Glomerular visceral epithelial cell (primary cell): ENCODE results near the gene ZCCHC7.
"Not testable (repeated sequence)": the region's sequence is repeated elsewhere in the genome, so short reads cannot be mapped to it uniquely, and the experiment has no call there.

Source experiments
- DNase-seq: peaks from one replicate; pipeline ENCODE4 v3.0.0-alpha.2; 2016; ENCODE audit errors: extremely low spot score

Gene ZCCHC7

GRCh38 chr9:37251452-37251851 lies 131.1 kb downstream of the ZCCHC7 start:
- no peak for DNase-seq

DNA sequence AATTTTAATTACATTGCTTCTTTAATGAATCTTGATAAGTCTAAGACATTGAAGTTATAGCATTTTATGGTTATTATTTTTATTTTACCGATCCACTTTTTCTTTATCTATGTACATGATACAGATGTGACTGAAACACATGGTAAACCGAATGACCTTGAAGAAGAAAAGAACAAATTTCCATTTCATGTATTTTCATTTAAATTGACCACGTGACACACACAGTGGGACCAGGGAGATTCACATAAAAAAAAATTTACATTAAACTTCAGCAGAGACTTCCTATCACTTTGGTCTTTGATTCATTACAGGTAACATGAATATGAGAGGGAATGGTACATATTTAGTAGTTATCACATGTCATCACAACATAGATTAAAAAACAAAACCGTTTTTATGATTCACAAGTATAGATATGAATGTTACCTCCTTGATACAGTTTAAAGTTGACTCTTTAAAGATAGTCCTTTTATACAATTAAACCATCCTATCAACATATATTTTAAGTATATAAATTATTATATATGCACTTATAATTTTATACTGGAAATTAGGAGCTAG lies 133.1 kb downstream of the ZCCHC7 start:
- DNase-seq, result no peak

- no peak for DNase-seq
Observed at GRCh38 chr9:37255187-37255586, 134.8 kb downstream of the ZCCHC7 start.

DNA sequence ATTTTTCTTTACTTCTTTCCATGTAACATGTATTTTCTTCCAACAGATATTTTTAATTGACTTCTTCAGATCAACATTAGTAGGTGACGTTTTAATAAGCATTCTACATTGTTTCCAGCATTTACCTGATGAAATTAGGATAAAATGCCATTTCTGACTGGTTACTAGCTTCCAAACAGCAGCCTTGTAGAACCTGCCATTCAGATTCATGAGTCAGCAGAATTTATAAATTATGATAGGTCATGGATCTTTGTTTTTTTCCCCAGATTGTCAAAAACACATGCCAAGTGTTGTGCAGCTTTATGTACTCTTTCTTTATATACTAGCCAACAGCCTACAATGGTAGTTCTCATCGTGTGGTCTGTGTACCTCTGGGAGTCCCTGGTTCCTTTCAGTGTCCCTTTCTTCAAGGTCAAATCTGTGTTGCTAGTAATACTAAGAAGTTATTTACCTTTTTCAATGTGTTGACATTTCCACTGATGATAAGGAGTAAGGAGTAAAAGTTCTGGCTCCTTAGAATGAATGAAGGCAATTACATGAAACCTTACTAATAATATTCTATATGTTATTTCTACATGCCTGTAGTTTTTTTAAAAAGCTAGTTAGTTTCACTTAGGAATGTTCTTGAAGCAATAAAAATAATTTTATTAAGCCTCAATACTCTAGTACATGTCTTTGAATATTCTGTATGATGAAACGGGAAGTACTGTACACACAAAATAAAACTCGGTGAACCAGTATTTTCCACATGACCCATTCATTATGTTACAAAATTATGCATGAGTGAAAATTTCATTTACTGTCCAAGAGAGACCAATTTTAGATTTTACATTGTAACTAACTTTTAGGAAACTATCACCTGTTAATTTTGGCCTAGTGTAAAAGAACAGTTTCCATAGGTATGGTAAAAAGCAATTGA lies 135.8 kb downstream of the ZCCHC7 start:
- no peak for DNase-seq

- no peak for DNase-seq
Observed at GRCh38 chr9:37259951-37260350, 139.6 kb downstream of the ZCCHC7 start.

- peak; percentile 12 for DNase-seq
Observed at GRCh38 chr9:37262410-37262809, 142.0 kb downstream of the ZCCHC7 start.

DNA sequence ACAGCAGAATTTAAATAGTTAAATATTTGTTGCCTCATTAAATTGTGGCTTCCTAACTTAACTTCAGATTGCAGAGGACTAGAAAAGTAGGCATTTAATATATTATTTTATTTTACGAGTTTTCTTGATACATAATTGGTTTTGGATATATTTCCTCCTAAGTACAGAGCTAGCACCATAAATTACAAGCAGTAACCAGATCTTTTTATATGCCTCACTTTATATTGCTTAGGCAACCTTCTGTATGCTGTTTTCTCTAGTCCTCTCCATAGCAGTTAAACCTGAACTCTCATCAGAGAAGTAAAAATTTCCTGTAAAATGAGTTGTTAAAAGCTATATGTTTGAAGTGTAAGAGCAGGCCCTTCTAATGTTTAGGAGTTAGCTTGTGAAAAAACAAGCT lies 144.2 kb downstream of the ZCCHC7 start:
- DNase-seq, result no peak

DNA sequence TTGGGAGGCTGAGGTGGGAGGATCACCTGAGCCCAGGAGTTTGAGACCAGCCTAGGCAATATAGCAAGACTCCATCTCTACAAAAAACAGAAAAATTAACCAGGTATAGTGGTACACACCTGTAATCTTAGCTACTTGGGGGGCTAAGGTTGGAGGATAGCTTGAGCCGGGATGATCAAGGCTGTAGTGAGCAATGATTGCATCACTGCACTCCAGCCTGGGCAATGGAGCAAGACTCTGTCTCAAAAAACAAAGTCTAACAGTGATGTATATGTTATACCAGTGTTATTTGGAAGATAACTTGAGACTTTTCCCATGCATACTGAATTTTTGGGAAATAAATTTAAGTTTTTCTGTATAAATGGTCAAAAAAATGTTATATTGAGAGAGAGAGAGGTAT lies 146.3 kb downstream of the ZCCHC7 start:
- DNase-seq, result no peak

- DNase-seq, result no peak
Observed at GRCh38 chr9:37269221-37269620, 148.8 kb downstream of the ZCCHC7 start.

DNA sequence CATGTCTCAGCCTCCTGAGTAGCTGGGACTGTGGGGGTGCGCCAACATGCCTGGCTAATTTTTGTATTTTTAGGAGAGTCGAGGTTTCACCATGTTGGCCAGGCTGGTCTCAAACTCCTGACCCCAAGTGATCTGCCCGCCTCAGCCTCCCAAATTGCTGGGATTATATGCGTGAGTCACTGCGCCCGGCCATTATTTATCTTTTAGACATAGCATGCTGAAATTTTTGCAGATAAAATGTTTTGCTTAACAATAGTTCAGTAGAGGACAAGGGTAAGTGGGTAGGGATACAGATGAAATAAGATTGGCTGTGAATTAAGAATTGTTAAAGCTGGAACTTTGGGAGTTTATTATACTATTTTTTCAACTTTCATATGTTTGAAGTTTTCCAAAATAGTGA lies 151.3 kb downstream of the ZCCHC7 start:
- no peak for DNase-seq

DNA sequence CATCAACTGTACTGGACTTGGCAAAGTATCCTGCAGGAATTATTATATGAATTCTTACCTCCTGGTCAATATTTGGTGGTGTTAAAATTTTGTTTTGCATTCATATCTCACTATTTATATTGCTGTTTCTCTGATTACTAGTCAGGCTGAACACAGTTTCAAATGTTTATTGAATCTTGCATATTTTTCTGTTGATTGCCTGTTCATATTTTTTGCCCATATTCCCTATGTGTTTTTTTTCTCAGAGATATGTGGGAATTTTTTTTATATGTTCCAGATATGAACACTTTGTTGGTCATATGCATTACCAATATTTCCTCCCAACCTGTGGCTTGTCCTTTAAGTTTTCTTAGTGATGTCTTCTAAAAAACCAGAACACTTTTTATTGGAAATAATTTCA lies 153.2 kb downstream of the ZCCHC7 start:
- no peak for DNase-seq

GRCh38 chr9:37281541-37281940 lies 161.2 kb downstream of the ZCCHC7 start:
- no peak for DNase-seq

DNA sequence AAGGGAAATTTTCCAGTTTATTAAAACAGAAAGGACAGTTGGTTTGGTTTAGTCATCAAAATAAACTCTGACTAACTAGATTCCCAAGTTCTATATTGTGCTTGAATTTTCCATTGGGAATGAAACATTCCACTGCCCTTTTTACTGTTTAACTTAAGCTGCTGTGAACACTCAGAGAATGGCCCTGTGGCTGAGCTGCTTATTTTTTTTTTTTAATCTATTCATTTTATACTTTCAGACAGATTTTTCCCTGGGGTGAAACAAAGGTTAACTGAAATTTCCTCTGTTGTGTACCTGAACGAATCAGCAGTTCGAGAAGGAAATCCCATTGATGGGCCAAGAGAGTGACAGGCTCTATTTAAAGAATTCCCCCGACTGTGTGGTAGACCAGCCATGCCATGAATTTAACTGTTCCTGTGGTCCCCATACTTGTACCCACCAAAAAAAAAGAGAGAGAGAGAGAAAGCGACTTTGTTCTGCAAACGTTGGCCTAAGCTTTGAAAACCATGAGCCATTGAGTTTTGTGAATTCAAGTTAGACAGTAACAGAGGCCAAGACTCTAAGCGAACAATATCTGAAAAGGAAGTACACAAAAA lies 163.5 kb downstream of the ZCCHC7 start:
- DNase-seq, result peak; percentile 35

GRCh38 chr9:37284636-37285035 lies 164.3 kb downstream of the ZCCHC7 start:
- no peak for DNase-seq

- no peak for DNase-seq
Observed at GRCh38 chr9:37286530-37287175, 166.3 kb downstream of the ZCCHC7 start.

- no peak for DNase-seq
Observed at GRCh38 chr9:37287317-37287716, 166.9 kb downstream of the ZCCHC7 start.

- DNase-seq, result no peak
Observed at GRCh38 chr9:37289631-37290030, 169.3 kb downstream of the ZCCHC7 start.

- no peak for DNase-seq
Observed at GRCh38 chr9:37290366-37290939, 170.1 kb downstream of the ZCCHC7 start.

DNA sequence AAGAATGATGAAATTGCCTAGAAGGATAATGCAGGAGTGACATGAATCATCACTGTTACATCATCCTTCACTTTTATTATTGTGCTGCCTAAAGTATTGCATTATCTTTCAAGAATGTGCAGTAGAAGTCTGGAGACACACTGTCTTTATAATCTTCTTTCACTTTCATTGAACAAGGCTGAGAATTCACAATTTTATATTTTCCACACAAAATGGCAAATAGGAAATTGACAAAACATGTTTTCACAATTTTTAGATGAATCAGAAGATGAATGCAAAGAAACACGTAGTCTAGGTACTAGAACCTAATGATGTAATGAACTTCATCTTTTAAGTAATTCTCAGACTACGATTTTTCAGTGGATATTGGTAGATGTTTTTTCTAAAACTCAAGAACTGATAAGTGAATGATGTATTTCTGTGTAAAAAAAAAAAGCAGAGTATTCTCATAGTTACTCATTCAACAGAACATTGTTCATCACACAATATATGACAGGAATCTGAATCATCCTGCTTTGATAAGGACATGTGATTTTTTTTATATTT lies 170.6 kb downstream of the ZCCHC7 start:
- peak; percentile 47 for DNase-seq

DNA sequence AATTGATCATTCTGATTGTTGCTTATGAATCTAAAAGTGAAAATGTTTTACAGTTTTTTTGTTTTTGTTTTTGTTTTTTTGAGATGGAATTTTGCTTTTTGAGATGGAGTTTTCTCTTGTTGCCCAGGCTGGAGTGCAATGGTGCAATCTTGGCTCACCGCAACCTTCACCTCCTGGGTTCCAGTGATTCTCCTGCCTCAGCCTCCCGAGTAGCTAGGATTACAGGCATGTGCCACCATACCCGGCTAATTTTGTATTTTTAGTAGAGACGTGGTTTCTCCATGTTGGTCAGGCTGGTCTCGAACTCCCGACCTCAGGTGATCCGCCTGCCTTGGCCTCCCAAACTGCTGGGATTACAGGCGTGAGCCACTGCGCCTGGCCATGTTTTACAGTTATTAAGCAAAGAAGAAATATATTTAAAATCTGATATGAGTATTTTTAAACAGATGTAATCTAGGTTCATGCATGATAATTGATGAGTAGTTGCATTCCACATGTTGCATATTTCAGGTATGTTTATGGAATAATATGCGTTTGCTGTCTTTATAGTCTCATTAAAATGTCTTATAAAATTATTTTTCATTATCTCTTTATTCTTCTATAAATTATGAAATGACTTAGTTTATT lies 171.4 kb downstream of the ZCCHC7 start:
- DNase-seq, result not testable (repeated sequence)

DNA sequence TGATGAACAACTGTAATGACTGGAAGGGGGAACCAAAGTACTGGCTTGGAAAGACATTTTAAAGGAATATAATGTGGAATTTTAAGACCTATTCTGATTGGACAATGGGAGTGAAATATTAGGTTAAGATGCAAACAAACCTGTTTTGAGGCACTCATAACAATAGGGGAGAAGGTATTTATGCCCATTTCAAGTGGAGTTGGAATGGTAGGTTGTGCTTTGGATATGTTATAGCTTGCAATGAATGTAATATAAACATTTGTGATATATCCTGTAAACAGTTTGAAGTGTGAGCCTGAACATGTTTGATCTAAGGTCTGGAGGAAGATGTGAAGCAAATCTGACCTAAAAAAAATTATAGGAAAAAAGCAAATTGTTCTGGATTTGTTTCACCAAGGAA lies 172.5 kb downstream of the ZCCHC7 start:
- DNase-seq, result no peak
